GM19099 (cell line): ENCODE results near the gene SYPL1.

Experiments used
- POLR2A ChIP-seq: IDR thresholded peaks from 3 replicates; pipeline ENCODE4 v1.6.1; 2011; ENCODE audit warnings: low read depth; ENCODE audit not compliant: insufficient read length; ENCODE audit errors: extremely low read depth

SYPL1 gene

GRCh38 chr7:106041140-106041717 is 70.9 kb downstream of the SYPL1 start:
- TF ChIP-seq POLR2A: no peak
